ENCODE results near the gene CARMIL1.

DNA sequence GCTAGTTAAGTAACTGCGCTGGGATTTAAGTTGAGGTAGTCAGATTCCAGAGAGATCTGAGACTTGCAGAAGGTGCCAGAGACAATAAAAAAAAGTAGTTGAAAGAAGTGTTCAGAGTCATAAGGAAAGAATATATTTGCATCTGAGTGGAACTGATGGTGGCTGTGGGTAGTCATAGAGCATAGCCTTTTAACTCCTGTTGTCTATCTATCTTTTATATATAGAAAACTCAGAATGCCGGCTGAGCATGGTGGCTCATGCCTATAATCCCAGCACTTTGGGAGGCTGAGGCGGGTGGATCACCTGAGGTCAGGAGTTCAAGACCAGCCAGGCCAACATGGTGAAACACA, 62.0 kb downstream of the CARMIL1 start:
- TF ChIP-seq, protein P1, sequence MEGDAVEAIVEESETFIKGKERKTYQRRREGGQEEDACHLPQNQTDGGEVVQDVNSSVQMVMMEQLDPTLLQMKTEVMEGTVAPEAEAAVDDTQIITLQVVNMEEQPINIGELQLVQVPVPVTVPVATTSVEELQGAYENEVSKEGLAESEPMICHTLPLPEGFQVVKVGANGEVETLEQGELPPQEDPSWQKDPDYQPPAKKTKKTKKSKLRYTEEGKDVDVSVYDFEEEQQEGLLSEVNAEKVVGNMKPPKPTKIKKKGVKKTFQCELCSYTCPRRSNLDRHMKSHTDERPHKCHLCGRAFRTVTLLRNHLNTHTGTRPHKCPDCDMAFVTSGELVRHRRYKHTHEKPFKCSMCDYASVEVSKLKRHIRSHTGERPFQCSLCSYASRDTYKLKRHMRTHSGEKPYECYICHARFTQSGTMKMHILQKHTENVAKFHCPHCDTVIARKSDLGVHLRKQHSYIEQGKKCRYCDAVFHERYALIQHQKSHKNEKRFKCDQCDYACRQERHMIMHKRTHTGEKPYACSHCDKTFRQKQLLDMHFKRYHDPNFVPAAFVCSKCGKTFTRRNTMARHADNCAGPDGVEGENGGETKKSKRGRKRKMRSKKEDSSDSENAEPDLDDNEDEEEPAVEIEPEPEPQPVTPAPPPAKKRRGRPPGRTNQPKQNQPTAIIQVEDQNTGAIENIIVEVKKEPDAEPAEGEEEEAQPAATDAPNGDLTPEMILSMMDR (IDR thresholded peaks at IDR 0.05), result no peak
- no peak for TF ChIP-seq POLR2A (IDR thresholded peaks at IDR 0.05)
